G401 (cell line): ENCODE results near the gene NKX2-2. TPM values are rescaled to one million over a fixed set of nuclear protein-coding genes. Genes with fewer than 3 reads are reported as not detected.
"Not testable (repeated sequence)": the region's sequence is repeated elsewhere in the genome, so short reads cannot be mapped to it uniquely, and the experiment has no call there.

ENCODE experiments used
- DNase-seq: peaks from one replicate; pipeline ENCODE4 v3.0.0-alpha.2; 2015; ENCODE audit warnings: low spot score
- in situ Hi-C: cut with HindIII; loops from 2 replicates; pipeline ENCODE4 v1.10.0; 2016; ENCODE audit warnings: low sequenced_read_pairs, mixed read lengths
- total RNA-seq: library from RNA; depleted of rRNA; stranded (reverse); fragments of >200 nt; shearing (Covaris generic); gene quantifications from 2 replicates; pipeline ENCODE4 v1.2.3, GENCODE V29; 2014; rRNA removed

NKX2-2 gene
- total RNA-seq, 1 experiment from 2014 or later: not detected

DNA sequence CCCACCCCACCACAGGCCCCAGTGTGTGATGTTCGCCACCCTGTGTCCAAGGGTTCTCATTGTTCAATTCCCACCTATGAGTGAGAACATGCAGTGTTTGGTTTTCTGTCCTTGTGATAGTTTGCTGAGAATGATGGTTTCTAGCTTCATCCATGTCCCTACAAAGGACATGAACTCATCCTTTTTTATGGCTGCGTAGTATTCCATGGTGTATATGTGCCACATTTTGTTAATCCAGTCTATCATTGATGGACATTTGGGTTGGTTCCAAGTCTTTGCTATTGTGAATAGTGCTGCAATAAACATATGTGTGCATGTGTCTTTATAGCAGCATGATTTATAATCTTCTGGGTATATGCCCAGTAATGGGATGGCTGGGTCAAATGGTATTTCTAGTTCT, 33.7 kb downstream of the NKX2-2 start:
- in situ Hi-C loops, DNase-seq: not testable (repeated sequence)

DNA sequence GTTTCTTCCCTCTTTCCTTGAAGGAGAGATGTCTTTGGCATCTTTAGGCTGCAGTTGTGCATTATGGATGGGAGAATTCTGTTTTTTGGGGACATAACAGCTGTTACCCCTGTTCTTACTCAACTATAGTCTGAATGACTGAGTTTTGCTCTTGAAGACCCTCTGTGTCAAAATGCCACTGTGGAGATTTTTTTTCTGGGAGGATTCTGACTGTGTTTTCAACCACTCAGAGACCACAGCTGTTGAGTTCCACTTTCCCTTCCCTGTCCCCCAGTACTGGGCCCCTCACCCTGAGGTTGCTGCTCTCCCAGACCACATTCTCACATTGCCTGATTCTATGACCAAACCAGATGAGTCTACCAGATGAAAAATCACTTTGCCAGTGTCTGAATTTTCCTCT, 48.1 kb downstream of the NKX2-2 start:
- no peak for DNase-seq
- in situ Hi-C loops: no loop called here

DNA sequence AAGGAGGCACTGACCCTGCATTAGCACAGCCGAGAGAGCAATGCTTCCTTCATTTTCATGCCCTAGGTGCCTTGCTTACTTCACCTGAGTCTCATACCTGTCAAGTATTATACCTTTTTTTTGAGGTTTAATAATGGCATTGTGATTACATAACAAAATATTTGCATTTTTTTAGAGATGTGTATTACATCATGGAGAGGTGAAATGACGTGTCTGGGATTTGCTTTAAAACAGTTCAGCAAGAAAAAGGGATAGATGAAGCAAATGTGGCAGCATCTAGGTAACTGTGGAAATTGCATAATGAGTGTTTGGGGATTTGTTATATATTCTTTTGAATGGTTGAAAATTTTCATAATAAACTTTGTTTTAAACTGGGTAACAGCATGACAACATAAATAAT, 48.9 kb downstream of the NKX2-2 start:
- no peak for DNase-seq
- in situ Hi-C loops: no loop called here

Other genes starting within 250 kb of the NKX2-2 start
- gene XRN2, start 210.7 kb downstream of the NKX2-2 start, total RNA-seq: 92.7 and 123 TPM in 2 replicates
- gene NKX2-4, start 116.5 kb downstream of the NKX2-2 start, total RNA-seq: not detected in 2 replicates
- not detected in 2 replicates for gene PAX1, start 191.6 kb upstream of the NKX2-2 start, total RNA-seq